ENCODE results near the gene CDH13. TPM values are rescaled to one million over a fixed set of nuclear protein-coding genes. Genes with fewer than 3 reads are reported as not detected.

Gene CDH13
- total RNA-seq, 1 donor from 2014 or later: 45.1 TPM

DNA sequence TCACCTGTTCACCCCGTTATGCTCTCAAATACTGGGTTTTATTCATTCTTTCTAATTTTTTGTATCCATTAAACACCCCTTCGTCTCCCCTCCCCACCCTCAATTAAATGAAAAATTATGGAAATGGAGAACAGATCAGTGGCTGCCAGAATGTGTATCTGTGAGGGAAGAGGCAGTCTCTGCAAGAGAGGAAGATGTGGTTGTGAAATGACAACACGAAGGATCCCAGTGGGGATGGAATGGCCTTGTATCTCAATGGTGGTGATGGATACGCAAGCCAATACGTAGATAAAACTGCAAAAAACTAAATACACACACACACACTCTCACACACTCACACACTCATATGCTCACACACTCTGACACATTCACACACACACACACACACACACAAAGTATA is 570.7 kb downstream of the CDH13 start:
- H3K4me1 Mint-ChIP-seq (ENCODE audit: low read depth): no peaks in the 10 kb centered on the region

DNA sequence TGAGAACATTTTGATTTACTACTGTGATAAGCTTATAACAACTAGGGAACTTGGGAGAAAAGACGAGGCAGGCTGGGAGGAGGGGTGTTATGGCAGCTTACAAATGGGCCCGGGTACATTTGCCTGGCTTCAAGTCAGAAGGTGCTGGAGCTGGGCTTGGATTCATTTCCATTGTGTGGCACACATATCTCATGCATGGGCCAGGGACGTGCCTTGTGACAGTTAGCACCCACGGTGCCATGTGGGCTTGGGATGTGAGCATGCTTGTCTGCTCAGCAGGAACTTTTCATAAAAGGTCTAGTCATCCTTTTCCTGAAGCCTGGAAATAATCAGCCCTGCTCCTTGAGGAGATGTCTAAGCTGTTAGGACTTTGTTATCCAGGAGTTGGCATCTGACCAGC is 572.2 kb downstream of the CDH13 start:
- TF ChIP-seq CTCF (IDR thresholded peaks at IDR 0.05): no peak
- H3K27me3 Mint-ChIP-seq (ENCODE audit: low read depth): peaks cover 3% of the 10 kb centered on the region
- no peaks in the 10 kb centered on the region for H3K36me3 Mint-ChIP-seq (ENCODE audit: low read depth)
- DNase-seq (ENCODE audit: low spot score): no peak
- no peak overlapping the region for H3K4me3 Mint-ChIP-seq (ENCODE audit: unreplicated experiment)
- no peak overlapping the region for H3K27ac Mint-ChIP-seq (ENCODE audit: unreplicated experiment)
- H3K4me1 Mint-ChIP-seq (ENCODE audit: low read depth): no peaks in the 10 kb centered on the region
- peaks cover 3% of the 10 kb centered on the region for H3K9me3 Mint-ChIP-seq (ENCODE audit: low read depth)

More for the DNA sequence above, 570.7 kb downstream of the CDH13 start:
- no peak for TF ChIP-seq CTCF (IDR thresholded peaks at IDR 0.05)
- no peak overlapping the region for H3K4me3 Mint-ChIP-seq (ENCODE audit: unreplicated experiment)
- peaks cover 3% of the 10 kb centered on the region for H3K27me3 Mint-ChIP-seq (ENCODE audit: low read depth)
- peaks cover 3% of the 10 kb centered on the region for H3K9me3 Mint-ChIP-seq (ENCODE audit: low read depth)
- no peaks in the 10 kb centered on the region for H3K36me3 Mint-ChIP-seq (ENCODE audit: low read depth)
- H3K27ac Mint-ChIP-seq (ENCODE audit: unreplicated experiment): no peak overlapping the region
- no peak for DNase-seq (ENCODE audit: low spot score)

- Mint-ChIP-seq H3K27me3 (ENCODE audit: low read depth) (peaks cover 3% of the 10 kb centered on the region), H3K36me3 (ENCODE audit: low read depth) (no peaks in the 10 kb centered on the region), H3K4me1 (ENCODE audit: low read depth) (no peaks in the 10 kb centered on the region), H3K27ac (ENCODE audit: unreplicated experiment) (no peak overlapping the region), H3K4me3 (ENCODE audit: unreplicated experiment) (no peak overlapping the region), H3K9me3 (ENCODE audit: low read depth) (peaks cover 3% of the 10 kb centered on the region)
- peak; percentile 66 for TF ChIP-seq CTCF (IDR thresholded peaks at IDR 0.05)
- DNase-seq (ENCODE audit: low spot score): no peak
Measured at GRCh38 chr16:83200005-83200779, 573.4 kb downstream of the CDH13 start.

DNA sequence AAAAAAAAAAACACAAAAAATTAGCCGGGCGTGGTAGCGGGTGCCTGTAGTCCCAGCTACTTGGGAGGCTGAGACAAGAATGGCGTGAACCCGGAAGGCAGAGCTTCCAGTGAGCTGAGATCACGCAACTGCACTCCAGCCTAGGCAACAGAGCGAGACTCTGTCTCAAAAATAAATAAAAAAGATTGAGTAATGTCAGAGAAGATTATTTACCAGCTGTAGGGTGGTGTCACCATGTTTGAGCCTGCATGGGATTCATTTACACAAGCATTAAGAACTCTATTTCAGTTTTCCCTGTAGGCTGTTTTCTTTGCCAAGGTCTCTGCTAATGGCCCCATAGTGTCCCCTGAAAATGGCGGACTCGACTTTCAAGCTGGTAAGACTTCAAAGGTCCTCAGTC is 575.0 kb downstream of the CDH13 start:
- no peaks in the 10 kb centered on the region for H3K9me3 Mint-ChIP-seq (ENCODE audit: low read depth)
- no peak for TF ChIP-seq CTCF (IDR thresholded peaks at IDR 0.05)
- no peaks in the 10 kb centered on the region for H3K36me3 Mint-ChIP-seq (ENCODE audit: low read depth)
- H3K27me3 Mint-ChIP-seq (ENCODE audit: low read depth): peaks cover 3% of the 10 kb centered on the region
- no peak overlapping the region for H3K4me3 Mint-ChIP-seq (ENCODE audit: unreplicated experiment)
- H3K27ac Mint-ChIP-seq (ENCODE audit: unreplicated experiment): no peak overlapping the region
- H3K4me1 Mint-ChIP-seq (ENCODE audit: low read depth): no peaks in the 10 kb centered on the region
- DNase-seq (ENCODE audit: low spot score): no peak

GRCh38 chr16:83205896-83206295 is 579.1 kb downstream of the CDH13 start:
- no peak for TF ChIP-seq CTCF (IDR thresholded peaks at IDR 0.05)
- Mint-ChIP-seq H3K36me3 (ENCODE audit: low read depth) (no peaks in the 10 kb centered on the region), H3K27ac (ENCODE audit: unreplicated experiment) (no peak overlapping the region), H3K27me3 (ENCODE audit: low read depth) (no peaks in the 10 kb centered on the region), H3K4me1 (ENCODE audit: low read depth) (no peaks in the 10 kb centered on the region), H3K4me3 (ENCODE audit: unreplicated experiment) (no peak overlapping the region), H3K9me3 (ENCODE audit: low read depth) (no peaks in the 10 kb centered on the region)
- no peak for DNase-seq (ENCODE audit: low spot score)
